Measurements from ENCODE around the gene PLA2G6.

The PLA2G6 gene

GRCh38 chr22:38066381-38067027 lies 115.1 kb downstream of the PLA2G6 start:
- DNase-seq (ENCODE audit: low read depth): no peak
- no peak for TF ChIP-seq CTCF (IDR thresholded peaks at IDR 0.05; ENCODE audit: control insufficient read depth, extremely low read depth, insufficient read depth)
- no peak overlapping the region for H3K4me3 ChIP-seq (ENCODE audit: low read depth, low read length)

GRCh38 chr22:38065539-38065938 lies 116.1 kb downstream of the PLA2G6 start:
- no peak overlapping the region for H3K4me3 ChIP-seq (ENCODE audit: low read depth, low read length)
- no peak for DNase-seq (ENCODE audit: low read depth)
- no peak for TF ChIP-seq CTCF (IDR thresholded peaks at IDR 0.05; ENCODE audit: control insufficient read depth, extremely low read depth, insufficient read depth)

- no peak for DNase-seq (ENCODE audit: low read depth)
- no peak overlapping the region for H3K4me3 ChIP-seq (ENCODE audit: low read depth, low read length)
- TF ChIP-seq CTCF (IDR thresholded peaks at IDR 0.05; ENCODE audit: control insufficient read depth, extremely low read depth, insufficient read depth): no peak
Measured at GRCh38 chr22:38062791-38063190, 118.8 kb downstream of the PLA2G6 start.
